CD14-positive monocyte (primary cell): ENCODE data around the gene MBD5. TPM values are rescaled to one million over a fixed set of nuclear protein-coding genes. Genes with fewer than 3 reads are reported as not detected.
A peak's percentile ranks its signal among the peaks of the same experiment; 100 is the strongest.
"Not testable (repeated sequence)": the region's sequence is repeated elsewhere in the genome, so short reads cannot be mapped to it uniquely, and the experiment has no call there.

ENCODE experiments used
- DNase-seq, 3 donors: peaks; one replicate each; pipeline ENCODE4 v3.0.0-alpha.2; 2011 to 2022
- H2AFZ ChIP-seq: 2 replicates; pipeline ENCODE4 v1.6.0; 2012; ENCODE audit warnings: mild to moderate bottlenecking, low read depth, low read length, inconsistent platforms; ENCODE audit not compliant: insufficient read depth, poor library complexity, severe bottlenecking
- H3K27ac ChIP-seq, 2 donors: 1 replicate in 1 of 2; 2 replicates in 1 of 2; pipeline ENCODE4 v1.5.1; 2012 to 2013; ENCODE audit warnings: low read length in 2 of 2, control low read depth in 1 of 2, inconsistent platforms in 1 of 2, low read depth in 1 of 2, mild to moderate bottlenecking in 1 of 2
- H3K27me3 ChIP-seq, 2 donors: one replicate each; pipeline versions ENCODE4 v1.6.0 to v1.6.1; 2011 to 2013; ENCODE audit warnings: low read length in 2 of 2; ENCODE audit not compliant: control insufficient read depth in 2 of 2, insufficient read depth in 2 of 2
- H3K36me3 ChIP-seq, 2 donors: replicated peaks in 1 of 2; 1 replicate in 1 of 2; 2 replicates in 1 of 2; pipeline versions ENCODE4 v1.5.1 to v1.6.1; 2012 to 2013; ENCODE audit warnings: low read length in 2 of 2, control low read depth in 1 of 2, inconsistent platforms in 1 of 2, mild to moderate bottlenecking in 1 of 2; ENCODE audit not compliant: insufficient read depth in 2 of 2, control insufficient read depth in 1 of 2
- H3K4me1 ChIP-seq, 2 donors: 1 replicate in 1 of 2; 2 replicates in 1 of 2; pipeline versions ENCODE4 v1.5.1 to v1.6.1; 2012 to 2013; ENCODE audit warnings: low read length in 2 of 2, control low read depth in 1 of 2, inconsistent platforms in 1 of 2, mild to moderate bottlenecking in 1 of 2, moderate library complexity in 1 of 2; ENCODE audit not compliant: insufficient read depth in 2 of 2, control insufficient read depth in 1 of 2
- H3K4me2 ChIP-seq: replicated peaks from 2 replicates; pipeline ENCODE3; 2012; ENCODE audit warnings: low read length, moderate library complexity, mild to moderate bottlenecking; ENCODE audit not compliant: poor library complexity, severe bottlenecking; ENCODE audit errors: extremely low read depth
- H3K4me3 ChIP-seq, 3 experiments: fragments of 200-600 bp in 1 of 3; sonication (generic) in 1 of 3; replicated peaks in 1 of 3; 1 replicate in 2 of 3; 2 replicates in 1 of 3; pipeline ENCODE4 v1.5.1; 2011 to 2013; ENCODE audit warnings: low read length in 3 of 3, mild to moderate bottlenecking in 3 of 3, control low read depth in 2 of 3, low read depth in 2 of 3, inconsistent platforms in 1 of 3, moderate library complexity in 1 of 3
- H3K79me2 ChIP-seq: 2 replicates; pipeline ENCODE4 v1.6.0; 2012; ENCODE audit warnings: mild to moderate bottlenecking, control low read depth, inconsistent platforms, low read length, moderate library complexity; ENCODE audit not compliant: insufficient read depth
- H3K9ac ChIP-seq: 2 replicates; pipeline ENCODE4 v1.6.0; 2017; ENCODE audit warnings: low read length, mild to moderate bottlenecking; ENCODE audit not compliant: insufficient read depth, poor library complexity, severe bottlenecking
- H3K9me3 ChIP-seq, 2 donors: replicated peaks in 1 of 2; 1 replicate in 1 of 2; 2 replicates in 1 of 2; pipeline versions ENCODE4 v1.5.1 to v1.6.1; 2012 to 2013; ENCODE audit warnings: low read length in 2 of 2, control low read depth in 1 of 2; ENCODE audit not compliant: control insufficient read depth in 1 of 2, insufficient read depth in 1 of 2
- H4K20me1 ChIP-seq: 2 replicates; pipeline ENCODE4 v1.6.0; 2012; ENCODE audit warnings: mild to moderate bottlenecking, low read length, control low read depth, moderate library complexity; ENCODE audit not compliant: insufficient read depth
- H3K27ac Mint-ChIP-seq, 7 donors: one replicate each; pipeline ENCODE4 v1.8.0; 2020; ENCODE audit warnings: mild to moderate bottlenecking in 7 of 7, mixed read lengths in 7 of 7, moderate library complexity in 6 of 7, inconsistent platforms in 2 of 7
- H3K27me3 Mint-ChIP-seq, 3 donors: one replicate each; pipeline ENCODE4 v1.8.0; 2021 to 2022; ENCODE audit warnings: low read depth in 3 of 3, mild to moderate bottlenecking in 3 of 3, mixed read lengths in 3 of 3, moderate library complexity in 3 of 3, inconsistent platforms in 1 of 3
- H3K36me3 Mint-ChIP-seq, 2 donors: one replicate each; pipeline ENCODE4 v1.8.0; 2020; ENCODE audit warnings: mixed read lengths in 2 of 2, inconsistent platforms in 1 of 2, mild to moderate bottlenecking in 1 of 2
- H3K4me1 Mint-ChIP-seq: one replicate; pipeline ENCODE4 v1.8.0; 2020; ENCODE audit warnings: mild to moderate bottlenecking, mixed read lengths
- H3K4me3 Mint-ChIP-seq, 2 donors: one replicate each; pipeline ENCODE4 v1.8.0; 2020; ENCODE audit warnings: mild to moderate bottlenecking in 2 of 2, mixed read lengths in 2 of 2, moderate library complexity in 1 of 2
- H3K9me3 Mint-ChIP-seq, 7 donors: one replicate each; pipeline ENCODE4 v1.8.0; 2020 to 2022; ENCODE audit warnings: mixed read lengths in 7 of 7, mild to moderate bottlenecking in 6 of 7, moderate library complexity in 6 of 7, inconsistent platforms in 2 of 7
- WGBS: methylation state at CpG from one replicate; pipeline ENCODE4 v1.1.5; 2013; ENCODE audit warnings: missing lambda C conversion rate; ENCODE audit not compliant: insufficient coverage; 5-methylcytosine and 5-hydroxymethylcytosine counted together
- intact Hi-C, 2 donors: fragments of 100-400 bp; cut with micrococcal nuclease; formaldehyde crosslinking; loops; one replicate each; pipeline versions ENCODE4 v1.15.0 to v1.15.1; 2023
- polyA plus RNA-seq, 3 donors: library from polyadenylated mRNA; depleted of rRNA in 1 of 3; unstranded in 2 of 3; stranded (reverse) in 1 of 3; fragments of 300-500 nt in 2 of 3; fragments of >200 nt in 1 of 3; fragmentation: Illumina TruSeq in 2 of 3; gene quantifications; 1 replicate in 2 of 3; 2 replicates in 1 of 3; pipeline ENCODE4 v1.2.3, GENCODE V29; 2012 to 2021
- TF ChIP-seq, protein P1 (sequence below): fragments of 200-600 bp; IDR thresholded peaks from one replicate; pipeline ENCODE4 v1.8.0; 2022; ENCODE audit warnings: antibody characterized with exemption, mild to moderate bottlenecking

The MBD5 gene
- polyA plus RNA-seq, 3 donors, result 2.3 to 5.7 (median 3.5) TPM

DNA sequence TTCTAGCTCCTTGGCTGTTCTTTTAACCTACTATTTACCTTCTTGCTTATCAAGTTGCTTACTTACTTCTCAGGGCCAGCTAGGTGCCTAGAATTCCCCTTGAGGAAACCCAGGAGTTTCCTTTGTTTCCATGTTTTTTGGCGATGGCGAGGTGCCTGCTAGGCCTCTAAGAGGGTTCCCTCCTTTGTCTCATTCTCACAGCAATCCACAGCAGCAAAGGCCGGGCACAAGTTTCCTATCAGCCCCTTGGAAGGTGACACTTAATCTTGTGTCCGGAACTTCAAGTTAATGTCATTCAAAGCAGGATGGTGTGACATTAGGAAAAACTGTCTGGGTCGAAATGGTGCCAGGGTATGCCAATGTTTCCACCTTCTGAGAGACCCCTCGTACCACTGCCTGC lies 521.7 kb downstream of the MBD5 start:
- Histone ChIP-seq H3K79me2 (no peaks in the 10 kb centered on the region), H3K9ac (no peak overlapping the region), H3K27me3 (no peaks in the 10 kb centered on the region), H3K27ac (no peak overlapping the region), H3K9me3 (no peaks in the 10 kb centered on the region), H3K4me1 (peaks cover 40 to 42% of the 10 kb centered on the region in 2 donors), H4K20me1 (no peaks in the 10 kb centered on the region), H2AFZ (no peak overlapping the region), H3K36me3 (no peaks in the 10 kb centered on the region), H3K4me2 (no peak overlapping the region), H3K4me3 (no peak overlapping the region)
- WGBS, result 66% methylated on average over 3 of the region's 6 CpGs
- peak overlapping the region in 1 of 7 donors; percentile 23 for H3K27ac Mint-ChIP-seq
- intact Hi-C loops, result no loop called here
- H3K4me3 Mint-ChIP-seq, result no peak overlapping the region
- no peak for DNase-seq
- H3K9me3 Mint-ChIP-seq, result peaks cover 0 to 4% (median 3%) of the 10 kb centered on the region in 7 donors
- TF ChIP-seq, protein P1, sequence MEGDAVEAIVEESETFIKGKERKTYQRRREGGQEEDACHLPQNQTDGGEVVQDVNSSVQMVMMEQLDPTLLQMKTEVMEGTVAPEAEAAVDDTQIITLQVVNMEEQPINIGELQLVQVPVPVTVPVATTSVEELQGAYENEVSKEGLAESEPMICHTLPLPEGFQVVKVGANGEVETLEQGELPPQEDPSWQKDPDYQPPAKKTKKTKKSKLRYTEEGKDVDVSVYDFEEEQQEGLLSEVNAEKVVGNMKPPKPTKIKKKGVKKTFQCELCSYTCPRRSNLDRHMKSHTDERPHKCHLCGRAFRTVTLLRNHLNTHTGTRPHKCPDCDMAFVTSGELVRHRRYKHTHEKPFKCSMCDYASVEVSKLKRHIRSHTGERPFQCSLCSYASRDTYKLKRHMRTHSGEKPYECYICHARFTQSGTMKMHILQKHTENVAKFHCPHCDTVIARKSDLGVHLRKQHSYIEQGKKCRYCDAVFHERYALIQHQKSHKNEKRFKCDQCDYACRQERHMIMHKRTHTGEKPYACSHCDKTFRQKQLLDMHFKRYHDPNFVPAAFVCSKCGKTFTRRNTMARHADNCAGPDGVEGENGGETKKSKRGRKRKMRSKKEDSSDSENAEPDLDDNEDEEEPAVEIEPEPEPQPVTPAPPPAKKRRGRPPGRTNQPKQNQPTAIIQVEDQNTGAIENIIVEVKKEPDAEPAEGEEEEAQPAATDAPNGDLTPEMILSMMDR, result no peak
- peaks cover 1 to 11% (median 6%) of the 10 kb centered on the region in 3 donors for H3K27me3 Mint-ChIP-seq
- peaks cover 54% of the 10 kb centered on the region for H3K4me1 Mint-ChIP-seq
- peaks cover 0 to 10% of the 10 kb centered on the region in 2 donors for H3K36me3 Mint-ChIP-seq

DNA sequence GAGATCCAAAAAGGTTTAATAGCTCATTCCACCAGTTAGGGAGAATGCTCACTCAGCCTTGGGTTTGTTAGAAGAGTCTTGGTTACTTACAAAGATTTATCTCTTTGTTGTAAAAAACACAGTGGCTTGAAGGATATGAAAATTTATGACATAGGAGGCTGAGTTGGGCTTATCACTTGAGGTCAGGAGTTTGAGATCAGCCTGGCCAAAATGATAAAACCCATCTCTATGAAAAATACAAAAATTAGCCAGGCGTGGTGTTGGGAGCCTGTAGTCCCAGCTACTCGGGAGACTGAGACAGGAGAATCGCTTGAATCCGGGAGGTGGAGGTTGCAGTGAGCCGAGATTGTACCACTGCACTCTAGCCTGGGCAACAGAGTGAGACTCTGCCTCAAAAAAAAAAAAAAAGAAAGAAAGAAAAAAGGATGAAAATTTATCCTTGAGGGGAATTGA lies 522.2 kb downstream of the MBD5 start:
- H3K4me3 ChIP-seq, H3K27ac ChIP-seq, H3K36me3 ChIP-seq, H3K4me2 ChIP-seq, H3K4me3 Mint-ChIP-seq, DNase-seq, H3K36me3 Mint-ChIP-seq, H3K9me3 Mint-ChIP-seq, H2AFZ ChIP-seq, H4K20me1 ChIP-seq, H3K79me2 ChIP-seq, intact Hi-C loops, H3K9ac ChIP-seq, H3K27me3 ChIP-seq, H3K9me3 ChIP-seq: not testable (repeated sequence)
- peak overlapping the region in 1 of 7 donors; percentile 23 for H3K27ac Mint-ChIP-seq
- peaks cover 40 to 42% of the 10 kb centered on the region in 2 donors for H3K4me1 ChIP-seq
- H3K4me1 Mint-ChIP-seq, result peaks cover 52% of the 10 kb centered on the region
- peaks cover 1 to 12% (median 9%) of the 10 kb centered on the region in 3 donors for H3K27me3 Mint-ChIP-seq
- no CpG with 5 or more reads among the region's 5 CpGs for WGBS
